ENCODE results near the gene ATP6V1B1. TPM values are rescaled to one million over a fixed set of nuclear protein-coding genes. Genes with fewer than 3 reads are reported as not detected.

The ATP6V1B1 gene
- total RNA-seq, 6 experiments from 2014 or later, result 0.44 TPM; not detected in 5

DNA sequence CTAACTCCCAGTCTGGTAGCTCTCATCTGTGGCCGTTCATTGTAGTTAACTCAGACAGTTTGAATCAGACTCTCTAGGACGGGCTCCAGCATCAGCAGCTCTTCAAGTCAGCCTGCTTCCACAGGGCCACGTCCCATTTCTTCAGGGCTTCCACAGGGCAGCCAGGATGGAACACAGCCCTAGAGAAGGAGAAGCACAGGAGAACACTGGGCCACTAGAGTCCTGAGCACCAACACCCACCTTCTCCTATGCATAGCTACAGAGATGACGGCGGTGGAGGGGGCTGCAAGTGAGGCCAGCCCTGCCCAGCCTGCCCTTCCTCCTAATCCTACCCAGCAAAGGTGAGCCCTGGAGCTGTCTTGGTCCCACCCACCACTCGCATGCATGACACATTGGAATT is 69.2 kb downstream of the ATP6V1B1 start:
- intact Hi-C loops (cut with DNase I), result no loop called here
- 47% methylated on average over 3 of the region's 6 CpGs for WGBS (ENCODE audit: insufficient coverage, low coverage, low lambda C conversion rate, missing lambda C conversion rate)
- TF ChIP-seq, protein P1, sequence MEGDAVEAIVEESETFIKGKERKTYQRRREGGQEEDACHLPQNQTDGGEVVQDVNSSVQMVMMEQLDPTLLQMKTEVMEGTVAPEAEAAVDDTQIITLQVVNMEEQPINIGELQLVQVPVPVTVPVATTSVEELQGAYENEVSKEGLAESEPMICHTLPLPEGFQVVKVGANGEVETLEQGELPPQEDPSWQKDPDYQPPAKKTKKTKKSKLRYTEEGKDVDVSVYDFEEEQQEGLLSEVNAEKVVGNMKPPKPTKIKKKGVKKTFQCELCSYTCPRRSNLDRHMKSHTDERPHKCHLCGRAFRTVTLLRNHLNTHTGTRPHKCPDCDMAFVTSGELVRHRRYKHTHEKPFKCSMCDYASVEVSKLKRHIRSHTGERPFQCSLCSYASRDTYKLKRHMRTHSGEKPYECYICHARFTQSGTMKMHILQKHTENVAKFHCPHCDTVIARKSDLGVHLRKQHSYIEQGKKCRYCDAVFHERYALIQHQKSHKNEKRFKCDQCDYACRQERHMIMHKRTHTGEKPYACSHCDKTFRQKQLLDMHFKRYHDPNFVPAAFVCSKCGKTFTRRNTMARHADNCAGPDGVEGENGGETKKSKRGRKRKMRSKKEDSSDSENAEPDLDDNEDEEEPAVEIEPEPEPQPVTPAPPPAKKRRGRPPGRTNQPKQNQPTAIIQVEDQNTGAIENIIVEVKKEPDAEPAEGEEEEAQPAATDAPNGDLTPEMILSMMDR (IDR thresholded peaks at IDR 0.05), result no peak
- TF ChIP-seq POLR2A (IDR thresholded peaks at IDR 0.05), result no peak
- H3K4me1 ChIP-seq, result no peaks in the 10 kb centered on the region
- no peak for ATAC-seq
- DNase-seq, result no peak
- H3K27ac ChIP-seq, result no peak overlapping the region
- no peaks in the 10 kb centered on the region for H3K27me3 ChIP-seq
- H3K9me3 ChIP-seq, result no peaks in the 10 kb centered on the region
- H3K4me3 ChIP-seq, result no peak overlapping the region
- no peaks in the 10 kb centered on the region for H3K36me3 ChIP-seq

GRCh38 chr2:71005271-71006202 is 69.8 kb downstream of the ATP6V1B1 start:
- TF ChIP-seq POLR2A (IDR thresholded peaks at IDR 0.05), result no peak
- TF ChIP-seq, protein P1 (IDR thresholded peaks at IDR 0.05), result no peak
- intact Hi-C loops (cut with DNase I), result no loop called here

GRCh38 chr2:71006323-71006722 is 70.6 kb downstream of the ATP6V1B1 start:
- H3K27ac ChIP-seq, result no peak overlapping the region
- intact Hi-C loops (cut with DNase I), result no loop called here
- ATAC-seq, result no peak
- no peaks in the 10 kb centered on the region for H3K4me1 ChIP-seq
- H3K4me3 ChIP-seq, result no peak overlapping the region
- no peaks in the 10 kb centered on the region for H3K9me3 ChIP-seq
- no peaks in the 10 kb centered on the region for H3K36me3 ChIP-seq
- no peak for DNase-seq
- no peaks in the 10 kb centered on the region for H3K27me3 ChIP-seq
- TF ChIP-seq POLR2A (IDR thresholded peaks at IDR 0.05), result no peak
- TF ChIP-seq, protein P1 (IDR thresholded peaks at IDR 0.05), result no peak
- WGBS (ENCODE audit: insufficient coverage, low coverage, low lambda C conversion rate, missing lambda C conversion rate), result 33% methylated on average over 1 of the region's 2 CpGs

More at GRCh38 chr2:71005271-71006202, 69.8 kb downstream of the ATP6V1B1 start:
- ATAC-seq, result no peak
- H3K9me3 ChIP-seq, result no peaks in the 10 kb centered on the region
- H3K36me3 ChIP-seq, result no peaks in the 10 kb centered on the region
- H3K4me1 ChIP-seq, result no peaks in the 10 kb centered on the region
- no peak overlapping the region for H3K4me3 ChIP-seq
- no peak overlapping the region for H3K27ac ChIP-seq
- WGBS (ENCODE audit: insufficient coverage, low coverage, low lambda C conversion rate, missing lambda C conversion rate), result 74% methylated on average over 8 of the region's 10 CpGs
- H3K27me3 ChIP-seq, result no peaks in the 10 kb centered on the region
- DNase-seq, result no peak

GRCh38 chr2:71006955-71007799 is 71.5 kb downstream of the ATP6V1B1 start:
- Histone ChIP-seq H3K36me3 (no peaks in the 10 kb centered on the region), H3K9me3 (no peaks in the 10 kb centered on the region), H3K27me3 (no peaks in the 10 kb centered on the region), H3K4me3 (no peak overlapping the region), H3K4me1 (no peaks in the 10 kb centered on the region), H3K27ac (no peak overlapping the region)
- TF ChIP-seq, protein P1 (IDR thresholded peaks at IDR 0.05), result no peak
- TF ChIP-seq POLR2A (IDR thresholded peaks at IDR 0.05), result no peak
- no CpG with 5 or more reads among the region's 5 CpGs for WGBS (ENCODE audit: insufficient coverage, low coverage, low lambda C conversion rate, missing lambda C conversion rate)
- ATAC-seq (no peak), DNase-seq (no peak)
- intact Hi-C loops (cut with DNase I), result no loop called here
